LNCaP clone FGC (cell line): Measurements from ENCODE around the gene NOX3.
"Not testable (repeated sequence)": the region's sequence is repeated elsewhere in the genome, so short reads cannot be mapped to it uniquely, and the experiment has no call there.

Source experiments
- DNase-seq: peaks from one replicate; pipeline ENCODE4 v3.0.0-alpha.2; 2011; ENCODE audit warnings: low read depth
- H3K4me3 ChIP-seq: 2 replicates; pipeline ENCODE4 v1.5.1; 2011; ENCODE audit warnings: mild to moderate bottlenecking, low read depth, low read length, control low read depth
- TF ChIP-seq, protein P1 (sequence below): IDR thresholded peaks from 2 replicates; pipeline ENCODE4 v1.5.1; 2012; ENCODE audit warnings: mild to moderate bottlenecking; ENCODE audit not compliant: control insufficient read depth, insufficient read depth; ENCODE audit errors: extremely low read depth

The NOX3 gene

DNA sequence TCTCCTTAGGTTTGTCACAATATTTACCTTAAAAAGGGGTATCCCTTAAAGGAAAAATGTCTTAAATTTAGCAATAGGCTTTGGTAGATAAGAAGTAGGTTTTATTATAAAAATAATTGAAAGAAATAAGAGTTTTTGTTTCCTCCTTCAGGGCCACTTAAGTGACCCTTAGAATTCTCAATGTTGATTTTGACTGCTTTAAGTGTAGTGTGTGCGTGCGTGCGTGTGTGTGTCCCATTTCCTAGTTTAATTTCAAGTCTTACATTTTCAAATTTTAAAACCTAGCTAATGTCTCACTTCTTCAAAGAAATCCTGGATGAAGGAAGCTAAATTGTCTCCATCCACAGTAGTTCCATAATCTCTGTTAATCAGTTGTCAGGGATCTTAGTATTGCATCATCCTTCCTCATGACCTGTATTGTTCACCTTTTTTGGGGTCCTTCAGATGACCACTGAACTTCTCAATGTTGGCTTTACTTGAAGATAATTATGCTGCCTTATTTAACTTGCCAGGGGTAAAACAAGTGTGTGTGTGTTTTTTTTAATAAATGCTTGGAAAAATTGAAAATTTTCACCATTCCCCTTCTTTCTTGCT lies 90.7 kb downstream of the NOX3 start:
- DNase-seq: no peak
- no peak overlapping the region for H3K4me3 ChIP-seq
- TF ChIP-seq, protein P1, sequence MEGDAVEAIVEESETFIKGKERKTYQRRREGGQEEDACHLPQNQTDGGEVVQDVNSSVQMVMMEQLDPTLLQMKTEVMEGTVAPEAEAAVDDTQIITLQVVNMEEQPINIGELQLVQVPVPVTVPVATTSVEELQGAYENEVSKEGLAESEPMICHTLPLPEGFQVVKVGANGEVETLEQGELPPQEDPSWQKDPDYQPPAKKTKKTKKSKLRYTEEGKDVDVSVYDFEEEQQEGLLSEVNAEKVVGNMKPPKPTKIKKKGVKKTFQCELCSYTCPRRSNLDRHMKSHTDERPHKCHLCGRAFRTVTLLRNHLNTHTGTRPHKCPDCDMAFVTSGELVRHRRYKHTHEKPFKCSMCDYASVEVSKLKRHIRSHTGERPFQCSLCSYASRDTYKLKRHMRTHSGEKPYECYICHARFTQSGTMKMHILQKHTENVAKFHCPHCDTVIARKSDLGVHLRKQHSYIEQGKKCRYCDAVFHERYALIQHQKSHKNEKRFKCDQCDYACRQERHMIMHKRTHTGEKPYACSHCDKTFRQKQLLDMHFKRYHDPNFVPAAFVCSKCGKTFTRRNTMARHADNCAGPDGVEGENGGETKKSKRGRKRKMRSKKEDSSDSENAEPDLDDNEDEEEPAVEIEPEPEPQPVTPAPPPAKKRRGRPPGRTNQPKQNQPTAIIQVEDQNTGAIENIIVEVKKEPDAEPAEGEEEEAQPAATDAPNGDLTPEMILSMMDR: no peak

DNA sequence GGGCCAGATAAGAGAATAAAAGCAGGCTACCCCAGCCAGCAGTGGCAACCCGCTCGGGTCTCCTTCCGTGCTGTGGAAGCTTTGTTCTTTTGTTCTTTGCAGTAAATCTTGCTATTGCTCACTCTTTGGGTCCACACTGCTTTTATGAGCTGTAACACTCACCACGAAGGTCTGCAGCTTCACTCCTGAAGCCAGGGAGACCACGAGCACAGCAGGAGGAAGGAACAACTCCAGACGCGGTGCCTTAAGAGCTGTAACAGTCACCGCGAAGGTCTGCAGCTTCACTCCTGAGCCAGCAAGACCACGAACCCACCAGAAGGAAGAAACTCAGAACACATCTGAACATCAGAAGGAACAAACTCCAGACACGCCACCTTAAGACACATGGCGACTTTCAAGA lies 91.6 kb downstream of the NOX3 start:
- not testable (repeated sequence) for DNase-seq, H3K4me3 ChIP-seq

DNA sequence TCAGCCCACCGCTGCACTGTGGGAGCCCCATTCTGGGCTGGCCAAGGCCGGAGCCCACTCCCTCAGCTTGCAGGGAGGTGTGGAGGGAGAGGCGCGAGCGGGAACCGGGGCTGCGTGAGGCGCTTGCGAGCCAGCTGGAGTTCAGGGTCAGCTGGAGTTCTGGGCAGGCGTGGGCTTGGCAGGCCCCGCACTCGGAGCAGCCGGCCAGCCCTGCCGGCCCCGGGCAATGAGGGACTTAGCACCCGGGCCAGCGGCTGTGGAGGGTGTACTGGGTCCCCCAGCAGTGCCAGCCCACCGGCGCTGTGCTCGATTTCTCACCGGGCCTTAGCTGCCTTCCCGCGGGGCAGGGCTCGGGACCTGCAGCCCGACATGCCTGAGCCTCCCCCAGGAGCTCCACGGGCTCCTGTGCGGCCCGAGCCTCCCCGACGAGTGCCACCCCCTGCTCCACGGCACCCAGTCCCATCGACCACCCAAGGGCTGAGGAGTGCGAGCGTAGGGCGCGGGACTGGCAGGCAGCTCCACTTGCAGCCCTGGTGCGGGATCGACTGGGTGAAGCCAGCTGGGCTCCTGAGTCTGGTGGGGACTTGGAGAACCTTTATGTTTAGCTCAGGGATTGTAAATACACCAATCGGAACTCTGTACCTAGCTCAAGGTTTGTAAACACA lies 92.5 kb downstream of the NOX3 start:
- not testable (repeated sequence) for H3K4me3 ChIP-seq, DNase-seq

DNA sequence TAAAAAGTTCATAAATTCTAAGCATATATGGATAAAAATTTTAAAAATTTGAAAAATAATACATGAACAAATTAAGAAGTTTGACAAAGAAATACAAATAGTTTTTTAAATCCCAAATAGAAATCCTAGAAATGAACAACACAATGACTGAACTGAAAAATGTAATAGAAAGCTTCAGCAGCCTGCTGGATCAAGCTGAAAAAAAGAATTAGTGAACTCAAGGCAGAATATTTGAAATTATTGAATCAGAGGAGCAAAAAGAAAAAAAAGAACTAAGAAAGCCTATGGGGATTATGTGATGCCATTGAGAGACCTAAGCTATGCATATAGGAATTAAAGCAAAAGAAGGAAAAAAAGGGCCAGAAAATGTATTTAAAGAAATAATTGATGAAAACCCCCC lies 101.5 kb downstream of the NOX3 start:
- no peak for DNase-seq
- TF ChIP-seq, protein P1: no peak
- H3K4me3 ChIP-seq: no peak overlapping the region

DNA sequence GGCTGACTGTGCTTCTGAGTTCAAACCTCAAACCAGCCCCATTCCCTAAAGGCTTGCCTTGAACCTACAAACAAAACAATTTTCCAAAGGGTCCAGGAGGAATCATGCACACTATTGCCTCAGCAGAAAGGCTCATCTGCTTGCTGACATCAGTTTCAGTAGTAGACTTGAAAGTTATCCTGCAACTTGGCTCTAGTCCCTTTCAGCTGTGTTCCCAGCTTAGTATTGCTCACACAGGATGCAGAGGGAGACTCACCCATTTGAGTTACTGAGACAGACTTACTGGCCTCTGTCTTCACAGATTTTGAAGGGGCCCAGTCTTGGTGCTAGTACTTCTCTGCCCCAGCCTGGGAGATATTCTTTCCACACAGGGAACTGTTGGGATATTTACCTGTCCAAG lies 102.8 kb downstream of the NOX3 start:
- DNase-seq: no peak
- no peak overlapping the region for H3K4me3 ChIP-seq
- TF ChIP-seq, protein P1: no peak

DNA sequence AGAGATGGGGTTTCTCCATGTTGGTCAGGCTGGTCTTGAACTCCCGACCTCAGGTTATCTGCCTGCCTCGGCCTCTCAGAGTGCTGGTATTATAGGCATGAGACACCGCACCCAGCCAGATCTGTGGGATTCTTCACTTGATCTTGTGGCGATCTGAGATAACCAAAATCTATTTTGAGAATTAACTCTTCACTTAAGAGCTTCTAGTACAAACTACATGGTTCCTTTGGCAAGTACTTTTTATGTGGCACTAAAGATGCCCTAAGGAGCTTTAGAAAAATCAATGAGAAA lies 103.6 kb downstream of the NOX3 start:
- TF ChIP-seq, protein P1: no peak
- no peak overlapping the region for H3K4me3 ChIP-seq
- no peak for DNase-seq

DNA sequence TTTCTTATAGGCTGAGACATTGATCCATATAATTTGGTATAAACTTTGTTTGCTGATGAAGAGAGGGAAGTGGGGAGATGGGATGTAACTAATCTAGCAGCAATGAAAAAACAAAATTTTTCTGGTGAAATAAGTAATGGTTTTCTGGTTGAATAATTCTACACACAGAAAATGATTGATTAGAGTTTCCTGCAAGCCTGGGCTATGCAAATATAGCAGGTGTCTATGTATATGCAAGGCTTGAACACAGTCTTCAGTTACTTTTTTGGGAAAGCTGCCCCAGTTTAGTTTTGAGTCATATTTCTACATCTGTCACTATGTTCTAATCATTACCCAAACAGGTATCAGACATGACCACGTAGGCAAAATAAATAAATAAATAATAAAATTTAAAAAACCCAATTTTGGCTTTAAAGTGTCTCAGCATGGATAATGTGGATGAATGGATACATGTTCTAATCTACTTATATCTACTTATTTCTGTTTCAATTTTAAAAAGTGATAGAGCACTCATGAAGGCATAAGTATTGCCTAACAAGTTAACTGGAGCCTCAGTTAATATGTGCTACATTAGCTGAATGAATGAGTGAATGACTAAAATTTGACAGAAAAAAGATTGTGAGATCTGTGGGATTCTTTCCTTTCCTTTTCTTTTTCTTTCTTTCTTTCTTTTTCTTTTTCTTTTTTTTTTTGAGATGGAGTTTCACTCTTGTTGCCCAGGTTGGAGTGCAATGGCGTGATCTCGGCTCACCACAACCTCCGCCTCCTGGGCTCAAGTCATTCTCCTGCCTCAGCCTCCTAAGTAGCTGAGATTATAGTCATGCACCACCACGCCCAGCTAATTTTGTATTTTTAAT lies 104.1 kb downstream of the NOX3 start:
- no peak for DNase-seq
- TF ChIP-seq, protein P1: no peak
- no peak overlapping the region for H3K4me3 ChIP-seq

DNA sequence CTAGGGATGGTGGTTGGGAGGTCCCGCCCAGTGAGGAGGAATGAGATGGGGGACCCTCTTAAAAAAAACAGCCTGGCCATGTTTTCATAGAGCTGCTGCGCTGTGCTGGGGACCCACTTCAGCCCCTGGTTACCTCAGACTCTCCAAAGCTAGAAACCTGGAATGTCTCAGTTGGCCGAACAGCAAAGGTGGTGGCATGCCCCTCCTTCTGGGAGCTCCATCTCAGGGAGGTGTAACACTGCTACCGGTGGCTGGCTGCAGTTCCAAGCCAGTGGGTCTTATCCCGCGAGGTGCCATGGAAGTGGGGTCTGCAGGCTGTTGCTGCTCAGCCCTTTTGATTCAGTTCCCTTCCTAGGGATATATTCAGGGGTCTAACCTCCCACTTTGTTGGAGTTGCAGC lies 105.7 kb downstream of the NOX3 start:
- H3K4me3 ChIP-seq: no peak overlapping the region
- DNase-seq: no peak
- TF ChIP-seq, protein P1: no peak
